H4 (cell line): ENCODE data around the gene SFMBT1. TPM values are rescaled to one million over a fixed set of nuclear protein-coding genes. Genes with fewer than 3 reads are reported as not detected.
"Not testable (repeated sequence)": the region's sequence is repeated elsewhere in the genome, so short reads cannot be mapped to it uniquely, and the experiment has no call there.

Experiments
- DNase-seq: peaks from one replicate; pipeline ENCODE4 v3.0.0-alpha.2; 2015; ENCODE audit warnings: low spot score
- total RNA-seq: library from RNA; depleted of rRNA; stranded (reverse); fragments of >200 nt; shearing (Covaris generic); gene quantifications from 2 replicates; pipeline ENCODE4 v1.2.3, GENCODE V29; 2014

SFMBT1 gene
- total RNA-seq, 1 experiment from 2014 or later, result 8.0 TPM

- no peak for DNase-seq
These were observed 27.9 kb upstream of the SFMBT1 start for GRCh38 chr3:53073553-53074365.

GRCh38 chr3:53072653-53073552 is 27.0 kb upstream of the SFMBT1 start:
- DNase-seq, result peak; percentile 59

GRCh38 chr3:53071882-53072431 is 26.1 kb upstream of the SFMBT1 start:
- DNase-seq, result no peak

- no peak for DNase-seq
These were observed 23.7 kb upstream of the SFMBT1 start for GRCh38 chr3:53069422-53070068.

- DNase-seq, result no peak
These were observed 22.3 kb upstream of the SFMBT1 start for GRCh38 chr3:53068176-53068575.

- no peak for DNase-seq
These were observed 21.7 kb upstream of the SFMBT1 start for GRCh38 chr3:53067567-53067966.

GRCh38 chr3:53065841-53066480 is 20.1 kb upstream of the SFMBT1 start:
- DNase-seq, result no peak

GRCh38 chr3:53062905-53063304 is 17.0 kb upstream of the SFMBT1 start:
- DNase-seq, result no peak

GRCh38 chr3:53056442-53056841 is 10.6 kb upstream of the SFMBT1 start:
- DNase-seq, result no peak

GRCh38 chr3:53054233-53054632 is 8.4 kb upstream of the SFMBT1 start:
- DNase-seq, result not testable (repeated sequence)

GRCh38 chr3:53051929-53052328 is 6.1 kb upstream of the SFMBT1 start:
- no peak for DNase-seq

- DNase-seq, result no peak
These were observed 4.1 kb upstream of the SFMBT1 start for GRCh38 chr3:53049987-53050386.

- DNase-seq, result no peak
These were observed 598 bp upstream of the SFMBT1 start for GRCh38 chr3:53046171-53047170.

- DNase-seq, result peak; percentile 14
These were observed 959 bp downstream of the SFMBT1 start for GRCh38 chr3:53044711-53045517.

GRCh38 chr3:53044371-53044710 is 1.5 kb downstream of the SFMBT1 start:
- no peak for DNase-seq

- no peak for DNase-seq
These were observed 2.1 kb downstream of the SFMBT1 start for GRCh38 chr3:53043738-53044137.

- no peak for DNase-seq
These were observed 3.2 kb downstream of the SFMBT1 start for GRCh38 chr3:53042651-53043050.

GRCh38 chr3:53040351-53040820 is 5.5 kb downstream of the SFMBT1 start:
- DNase-seq, result no peak

GRCh38 chr3:53039376-53039752 is 6.5 kb downstream of the SFMBT1 start:
- DNase-seq, result no peak
